Adipose tissue (tissue), 3 donors: ENCODE results near the gene ADAD2. TPM values are rescaled to one million over a fixed set of nuclear protein-coding genes. Genes with fewer than 3 reads are reported as not detected.

ENCODE experiments used
- H3K27ac ChIP-seq: one replicate; pipeline ENCODE4 v1.5.1; 2013; ENCODE audit warnings: low read depth, low read length
- WGBS, 3 donors: extraction: QIAGEN DNeasy Blood & Tissue Kit; methylation state at CpG; one replicate each; pipeline ENCODE4 v1.1.7; 2013; 5-methylcytosine and 5-hydroxymethylcytosine counted together
- polyA plus RNA-seq, 3 donors: library from polyadenylated mRNA; stranded (reverse); fragments of 200-250 nt; gene quantifications; one replicate each; pipeline ENCODE4 v1.2.3, GENCODE V29; 2013
- donor health status: healthy with polysubstance abuse.
- donor health status: Bipolar disorder and iron deficiency.
- donor health status: healthy.

Gene ADAD2
- 10 to 100 TPM in 1 of 3 donors, under 1 TPM in 2; 0.15 to 14.4 (median 0.76) TPM for polyA plus RNA-seq

DNA sequence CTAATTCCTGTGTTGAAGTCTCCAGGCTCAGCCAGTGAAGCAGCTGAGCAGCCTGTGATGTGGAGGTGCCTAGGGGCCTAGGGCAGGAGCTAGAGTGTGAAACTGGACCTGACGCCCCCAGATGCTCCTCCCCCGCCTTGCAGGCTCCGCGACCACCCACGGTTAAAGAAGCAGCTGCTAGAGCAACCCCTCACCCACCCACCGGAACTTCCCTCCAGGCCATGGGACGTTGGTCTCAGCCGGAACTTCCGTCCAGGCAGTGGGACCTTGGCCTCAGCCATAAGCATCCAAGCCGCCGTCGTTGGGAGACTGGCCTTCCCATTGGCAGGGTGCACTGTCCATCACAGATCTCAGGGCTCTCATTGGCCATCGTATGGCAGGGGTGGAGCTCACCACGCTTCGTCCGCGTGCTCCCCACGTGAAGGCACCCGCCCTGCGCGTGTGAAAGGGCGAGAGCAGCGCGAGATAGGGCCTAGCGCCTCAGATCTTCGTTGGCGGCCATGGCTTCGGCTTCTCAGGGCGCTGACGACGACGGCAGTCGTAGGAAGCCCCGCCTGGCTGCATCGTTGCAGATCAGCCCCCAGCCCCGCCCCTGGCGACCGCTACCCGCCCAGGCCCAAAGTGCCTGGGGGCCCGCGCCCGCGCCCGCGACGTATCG, at the start of gene ADAD2:
TSS of gene ADAD2 (plus strand) at position 427 of the 658 bp plus-strand sequence. CDS start at position 501, 74 bp downstream.
- no peak within 1 kb of the TSS for H3K27ac ChIP-seq
- 88 to 91% (median 90%) methylated on average over 45 to 47 of the region's 47 CpGs for WGBS, 3 donors

DNA sequence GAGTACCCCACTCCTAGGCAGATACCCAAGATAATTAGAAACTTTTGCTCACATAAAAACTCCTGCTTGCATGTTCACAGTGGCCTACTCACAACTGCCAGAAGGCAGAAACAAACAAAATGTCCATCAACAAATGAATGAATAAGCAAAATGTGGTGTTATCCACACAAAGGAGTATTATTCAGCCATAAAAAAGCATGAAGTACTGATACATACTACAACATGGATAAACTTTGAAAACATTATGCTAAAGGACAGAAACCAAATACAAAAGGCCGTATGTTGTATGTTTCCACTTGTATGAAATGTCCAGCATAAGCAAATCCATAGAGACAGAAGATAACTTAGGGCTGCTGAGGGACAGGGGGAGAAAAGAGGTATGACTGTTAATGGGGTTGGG, 47.9 kb upstream of the ADAD2 start:
- WGBS, 3 donors: 92 to 100% (median 93%) methylated on average over 1 of the region's 1 CpG
- H3K27ac ChIP-seq: no peak overlapping the region

DNA sequence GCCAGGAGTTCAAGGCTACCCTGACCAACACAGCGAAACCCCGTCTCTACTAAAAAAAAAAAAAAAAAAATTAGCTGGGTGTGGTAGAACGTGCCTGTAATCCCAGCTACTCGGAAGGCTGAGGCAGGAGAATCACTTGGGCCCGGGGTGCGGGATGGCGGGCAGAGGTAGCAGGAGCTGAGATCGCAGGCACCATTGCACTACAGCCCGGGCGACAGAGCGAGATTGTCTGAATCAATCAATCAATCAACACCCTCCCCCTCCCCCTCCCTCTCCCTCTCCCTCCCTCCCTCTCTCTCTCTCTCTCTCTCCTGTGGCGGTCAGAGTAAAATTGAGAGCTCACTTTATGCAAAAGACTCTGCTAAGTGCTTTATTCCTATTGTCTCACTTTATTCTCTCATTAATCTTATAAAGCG, 47.2 kb upstream of the ADAD2 start:
- WGBS, 3 donors: 20 to 47% (median 34%) methylated on average over 12 to 13 of the region's 13 CpGs
- no peak overlapping the region for H3K27ac ChIP-seq

DNA sequence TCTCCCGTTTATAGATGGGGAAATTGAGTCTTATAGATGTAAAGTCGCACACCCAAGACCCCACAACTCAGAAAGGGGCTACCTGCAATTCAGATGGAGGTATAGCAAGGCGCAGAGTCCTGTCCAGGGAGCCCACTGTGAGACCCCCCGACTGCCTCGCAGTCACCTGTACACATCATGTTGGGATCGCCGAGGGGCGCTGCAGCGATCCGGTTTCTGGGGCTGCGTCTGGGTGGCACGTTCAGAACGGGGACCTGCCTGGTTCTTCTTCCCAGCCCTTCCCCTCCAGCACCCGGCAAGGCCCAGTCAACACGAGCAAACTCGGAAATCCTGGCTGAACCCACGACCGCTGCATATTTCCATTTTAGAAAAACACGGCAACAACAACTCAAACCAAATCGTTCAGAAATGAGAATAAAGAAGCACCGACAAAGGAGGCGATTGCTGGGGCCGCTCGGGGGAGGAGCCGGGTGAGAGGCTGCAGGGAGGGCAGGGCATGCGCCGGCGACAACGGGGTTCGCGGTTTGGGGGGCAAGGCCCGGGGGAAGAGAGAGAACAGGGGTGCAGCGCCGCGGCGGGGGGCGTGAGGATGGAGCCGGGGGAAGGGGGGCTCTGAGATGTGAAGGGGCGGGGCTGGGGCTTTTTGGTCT, 46.6 kb upstream of the ADAD2 start:
- WGBS, 3 donors: 1 to 2% (median 1%) methylated on average over 38 to 39 of the region's 39 CpGs

DNA sequence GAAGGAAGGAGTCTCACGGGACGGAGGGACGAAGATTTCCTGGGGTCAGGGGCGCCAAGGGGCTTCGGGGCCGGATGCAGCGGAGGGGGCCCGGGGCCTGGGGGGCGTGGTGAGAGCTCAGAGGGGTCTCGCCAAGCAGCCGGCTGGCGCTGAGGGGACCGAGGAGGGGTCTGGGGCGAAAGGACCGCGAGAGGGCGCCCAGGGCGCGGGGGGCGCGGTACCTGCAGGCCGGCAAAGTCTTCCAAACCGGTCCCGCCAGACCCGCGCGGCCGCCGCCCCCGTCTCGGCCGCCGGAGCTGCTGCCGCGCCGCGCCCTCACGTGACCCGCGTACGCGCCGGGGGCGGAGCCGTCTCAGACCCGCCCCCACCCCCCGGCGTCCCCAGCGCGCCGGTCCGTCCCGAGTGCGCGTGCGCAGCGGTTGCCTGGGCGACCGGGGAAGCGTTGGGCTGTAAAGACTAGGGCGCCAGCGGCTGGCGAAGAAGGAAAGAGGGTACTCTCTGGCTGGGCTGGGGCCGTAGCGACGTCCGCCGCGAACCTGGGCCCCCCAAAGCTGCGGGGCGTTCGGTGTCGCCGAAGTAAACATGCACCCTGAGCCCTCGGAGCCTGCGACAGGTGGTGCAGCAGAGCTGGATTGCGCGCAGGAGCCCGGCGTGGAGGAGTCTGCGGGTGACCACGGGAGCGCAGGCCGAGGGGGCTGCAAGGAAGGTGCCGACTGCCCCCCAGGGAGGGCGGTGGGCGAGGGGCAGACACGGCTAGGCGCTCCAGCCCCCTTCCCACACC, 45.9 kb upstream of the ADAD2 start, which contains the start of the genes DNAAF1 and HSDL1:
TSS of gene DNAAF1 (plus strand) at position 450 of the 781 bp plus-strand sequence. CDS start at position 583, 133 bp downstream.
TSS of gene HSDL1 (minus strand) at position 319 of the 781 bp plus-strand sequence. CDS start 13,856 bp downstream, outside the sequence.
- no peak within 1 kb of the TSS for H3K27ac ChIP-seq
- WGBS, 3 donors: 0% methylated on average over 64 to 89 of the region's 89 CpGs

More for the DNA sequence above, 46.6 kb upstream of the ADAD2 start:
- no peak overlapping the region for H3K27ac ChIP-seq

DNA sequence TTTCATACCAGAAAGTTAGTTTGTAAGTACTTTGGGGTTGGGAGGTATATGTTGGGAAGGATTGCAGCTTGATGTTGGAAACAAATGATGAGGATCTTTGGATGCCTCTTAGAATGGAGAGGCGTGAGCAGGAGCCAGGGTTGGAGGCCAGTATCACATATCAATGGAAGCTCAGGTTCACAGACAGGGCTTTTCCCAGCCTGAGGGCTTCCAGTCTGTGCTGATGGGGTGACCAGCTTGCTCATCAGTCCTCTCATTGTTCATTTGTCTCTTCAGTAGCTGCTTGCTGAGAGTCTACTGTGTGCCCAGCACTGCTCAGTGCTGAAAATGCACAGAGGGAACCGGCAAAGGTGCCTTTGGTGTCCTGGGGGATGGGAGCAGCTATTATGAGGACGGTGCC, 40.0 kb upstream of the ADAD2 start:
- no peak overlapping the region for H3K27ac ChIP-seq
- 83 to 94% (median 88%) methylated on average over 3 of the region's 3 CpGs for WGBS, 3 donors

DNA sequence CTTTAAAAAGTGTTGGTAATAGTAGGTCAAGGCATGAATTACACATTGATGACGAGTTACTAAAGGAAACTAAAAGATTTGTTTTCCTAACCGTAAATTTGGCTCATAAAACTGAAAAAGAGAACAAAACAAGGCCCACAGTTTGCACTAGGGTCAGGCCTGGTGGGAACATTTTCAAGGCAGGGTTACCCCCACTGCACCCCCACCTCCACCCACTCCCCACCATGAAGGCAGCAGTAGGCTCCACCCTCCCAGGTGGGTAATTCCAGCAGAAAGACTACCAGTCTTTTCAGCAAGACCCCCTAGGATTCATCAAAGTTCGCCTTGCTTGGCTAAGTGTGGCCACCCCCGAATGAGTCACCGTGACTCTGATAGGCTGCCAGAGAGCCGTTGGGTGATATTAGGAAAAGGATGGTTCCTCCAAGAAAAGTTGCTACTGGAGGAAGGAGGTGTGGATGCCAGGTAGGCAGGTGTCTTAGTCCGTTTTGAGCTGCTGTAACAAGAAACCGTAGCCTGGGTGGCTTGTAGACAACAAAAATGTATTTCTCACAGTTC, 37.2 kb upstream of the ADAD2 start:
- WGBS, 3 donors: 68 to 70% (median 68%) methylated on average over 8 of the region's 8 CpGs
- H3K27ac ChIP-seq: no peak overlapping the region

DNA sequence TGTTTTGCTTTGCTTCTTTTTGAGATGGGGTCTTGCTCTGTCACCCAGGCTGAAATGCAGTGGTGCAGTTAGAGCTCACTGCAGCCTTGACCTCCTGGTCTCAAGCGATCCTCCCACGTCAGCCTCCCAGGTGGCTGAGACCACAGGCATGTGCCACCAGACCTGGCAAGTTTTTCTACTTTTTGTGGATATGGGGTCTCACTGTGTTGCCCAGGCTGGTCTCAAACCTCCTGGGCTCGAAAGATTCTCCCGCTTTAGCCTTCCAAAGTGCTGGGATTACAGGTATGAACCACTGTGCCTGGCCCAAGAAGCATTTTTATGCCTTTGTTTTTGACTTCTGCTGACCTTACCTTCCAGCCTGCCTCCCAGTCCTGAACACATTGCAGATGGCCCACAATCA, 35.7 kb upstream of the ADAD2 start:
- 94 to 96% (median 96%) methylated on average over 4 of the region's 4 CpGs for WGBS, 3 donors
- no peak overlapping the region for H3K27ac ChIP-seq

DNA sequence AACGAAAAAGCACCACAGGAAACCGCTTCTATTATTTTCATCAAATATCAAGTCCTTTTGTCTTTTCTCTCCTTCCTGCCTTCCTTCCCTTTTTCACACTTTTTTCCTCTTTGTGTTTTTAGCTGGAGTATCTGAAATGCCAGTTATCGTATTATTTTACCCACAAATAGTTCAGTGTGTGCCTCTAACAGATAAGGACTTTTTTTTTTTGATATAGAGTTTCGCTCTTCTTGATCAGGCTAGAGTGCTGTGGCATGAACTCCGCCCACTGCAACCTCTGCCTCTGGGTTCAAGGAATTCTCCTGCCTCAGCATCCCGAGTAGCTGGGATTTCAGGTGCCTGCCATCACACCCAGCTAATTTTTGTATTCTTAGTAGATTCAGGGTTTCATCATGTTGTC, 35.2 kb upstream of the ADAD2 start:
- whole genome bisulfite sequencing, 3 donors: 84 to 90% (median 89%) methylated on average over 6 of the region's 6 CpGs
- H3K27ac ChIP-seq: no peak overlapping the region

DNA sequence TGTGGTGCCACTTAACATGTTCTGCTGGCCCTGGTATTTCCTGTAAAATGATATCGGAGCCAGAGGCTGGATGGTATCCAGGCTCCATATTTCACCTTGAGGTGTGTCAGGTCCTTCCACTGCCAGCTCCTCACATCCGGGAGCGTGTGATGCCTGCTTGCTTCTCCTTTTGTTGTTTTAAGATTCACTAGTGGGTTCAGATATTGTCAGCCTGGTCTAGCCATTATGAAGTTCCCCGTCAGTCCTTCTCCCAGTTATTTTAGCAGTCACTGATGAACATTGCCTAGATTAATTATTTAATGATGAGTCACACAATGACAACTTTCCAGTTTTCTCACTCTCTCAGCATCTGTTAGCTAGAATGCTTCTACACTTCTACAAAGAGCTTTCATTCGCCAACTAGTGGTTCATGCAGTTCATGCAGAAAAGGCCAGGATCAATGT, 34.6 kb upstream of the ADAD2 start:
- 65 to 68% (median 67%) methylated on average over 5 of the region's 5 CpGs for WGBS, 3 donors
- no peak overlapping the region for H3K27ac ChIP-seq

DNA sequence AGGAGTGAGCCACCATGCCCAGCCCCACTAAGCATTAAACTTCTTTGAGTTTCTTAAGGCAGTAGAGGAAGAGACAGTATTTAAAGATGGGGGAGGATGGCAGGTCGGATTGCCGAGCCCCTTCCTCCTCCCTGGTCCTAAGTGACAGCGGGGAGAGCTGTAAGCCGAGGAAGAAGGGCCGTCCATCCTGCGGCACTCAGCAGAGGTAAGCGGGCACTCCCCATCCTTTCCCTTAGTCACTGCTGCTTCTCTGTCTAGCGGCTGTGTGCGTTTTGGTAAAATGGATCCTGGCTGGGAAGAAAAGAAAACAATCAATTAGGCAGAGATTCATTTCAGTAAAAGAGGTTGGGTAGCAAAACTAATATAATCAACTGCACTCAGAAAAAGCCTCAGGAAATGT, 31.9 kb upstream of the ADAD2 start:
- H3K27ac ChIP-seq: no peak overlapping the region
- WGBS, 3 donors: 25 to 35% (median 29%) methylated on average over 9 of the region's 9 CpGs

DNA sequence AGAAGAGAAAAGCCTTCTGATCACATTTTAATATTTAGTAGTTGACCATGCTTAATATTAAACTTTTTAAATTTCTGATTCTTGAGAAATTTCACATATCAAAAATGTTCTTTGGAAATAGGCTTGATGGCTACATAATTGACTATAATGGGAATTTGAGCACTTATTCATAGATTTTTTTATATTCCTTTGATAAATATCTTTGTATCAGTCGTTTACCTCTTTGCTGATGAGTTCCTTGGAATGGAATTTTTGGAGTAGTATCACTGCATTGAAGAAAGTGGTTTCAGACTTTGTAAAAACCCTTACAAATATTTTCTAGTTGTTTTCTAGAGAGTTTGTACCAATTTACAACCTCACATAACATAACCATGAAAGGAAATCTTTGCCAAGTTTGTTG, 31.2 kb upstream of the ADAD2 start:
- 50 to 55% (median 51%) methylated on average over 1 of the region's 1 CpG for WGBS, 3 donors
- no peak overlapping the region for H3K27ac ChIP-seq

DNA sequence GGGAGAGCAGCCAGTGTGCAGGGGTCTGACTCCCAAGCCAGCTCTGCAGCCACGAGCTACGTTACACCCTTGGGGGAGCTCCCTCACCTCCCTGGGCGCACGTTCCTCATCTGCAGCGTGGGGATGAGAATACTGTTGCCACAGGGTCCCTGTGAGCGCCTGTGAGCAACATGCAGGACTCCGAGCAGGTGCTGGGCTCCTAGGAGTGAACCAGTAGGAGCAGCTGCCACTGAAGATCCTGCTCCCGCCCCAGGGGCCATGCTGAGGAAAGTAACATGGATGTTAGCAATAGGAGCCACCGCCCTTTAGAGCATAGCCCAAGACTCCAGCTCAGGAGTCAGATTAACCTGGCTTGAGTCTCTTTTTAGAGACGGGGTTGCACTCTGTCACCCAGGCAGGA, 29.9 kb upstream of the ADAD2 start:
- WGBS, 3 donors: 69 to 79% (median 79%) methylated on average over 10 of the region's 10 CpGs
- no peak overlapping the region for H3K27ac ChIP-seq

DNA sequence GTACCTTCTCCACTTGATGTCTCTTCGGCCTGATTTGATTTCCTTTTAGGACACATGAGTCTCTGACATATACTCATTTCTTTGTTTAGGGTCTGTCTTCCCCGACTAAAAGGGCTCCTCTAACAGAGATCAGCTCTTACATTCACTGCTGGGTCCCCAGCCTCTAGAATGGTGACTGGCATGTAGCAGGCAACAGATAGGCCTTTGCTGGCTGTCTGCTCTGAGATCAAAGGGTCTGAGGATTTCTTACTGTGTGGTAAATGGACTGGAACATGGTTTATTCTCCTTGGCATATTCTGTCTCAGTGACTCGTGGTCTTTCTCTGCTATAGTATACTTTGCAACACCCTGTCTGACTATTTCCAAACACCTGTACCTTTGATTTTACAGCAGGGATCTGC, 29.2 kb upstream of the ADAD2 start:
- WGBS, 3 donors: 65 to 66% (median 65%) methylated on average over 3 of the region's 3 CpGs
- no peak overlapping the region for H3K27ac ChIP-seq

DNA sequence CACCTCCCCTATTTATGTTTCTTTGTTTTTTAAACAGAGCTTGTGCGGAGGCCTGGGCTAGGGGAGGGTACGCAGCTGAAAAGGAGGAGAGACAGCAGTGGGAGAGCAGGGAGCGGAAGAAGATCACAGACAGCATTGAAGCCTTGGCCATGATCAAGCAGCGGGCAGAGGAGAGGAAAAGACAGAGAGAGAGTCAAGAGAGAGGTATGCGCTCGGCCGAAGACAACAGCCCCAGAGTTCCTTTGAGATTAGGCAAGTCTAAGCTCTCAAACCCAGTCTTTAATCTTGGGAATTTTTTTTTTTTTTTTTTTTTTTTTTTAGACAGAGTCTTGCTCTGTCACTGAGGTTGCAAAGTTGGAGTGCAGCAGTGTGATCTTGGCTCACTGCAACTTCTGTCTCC, 25.2 kb upstream of the ADAD2 start:
- no peak overlapping the region for H3K27ac ChIP-seq
- whole genome bisulfite sequencing, 3 donors: 87 to 96% (median 90%) methylated on average over 7 of the region's 7 CpGs

DNA sequence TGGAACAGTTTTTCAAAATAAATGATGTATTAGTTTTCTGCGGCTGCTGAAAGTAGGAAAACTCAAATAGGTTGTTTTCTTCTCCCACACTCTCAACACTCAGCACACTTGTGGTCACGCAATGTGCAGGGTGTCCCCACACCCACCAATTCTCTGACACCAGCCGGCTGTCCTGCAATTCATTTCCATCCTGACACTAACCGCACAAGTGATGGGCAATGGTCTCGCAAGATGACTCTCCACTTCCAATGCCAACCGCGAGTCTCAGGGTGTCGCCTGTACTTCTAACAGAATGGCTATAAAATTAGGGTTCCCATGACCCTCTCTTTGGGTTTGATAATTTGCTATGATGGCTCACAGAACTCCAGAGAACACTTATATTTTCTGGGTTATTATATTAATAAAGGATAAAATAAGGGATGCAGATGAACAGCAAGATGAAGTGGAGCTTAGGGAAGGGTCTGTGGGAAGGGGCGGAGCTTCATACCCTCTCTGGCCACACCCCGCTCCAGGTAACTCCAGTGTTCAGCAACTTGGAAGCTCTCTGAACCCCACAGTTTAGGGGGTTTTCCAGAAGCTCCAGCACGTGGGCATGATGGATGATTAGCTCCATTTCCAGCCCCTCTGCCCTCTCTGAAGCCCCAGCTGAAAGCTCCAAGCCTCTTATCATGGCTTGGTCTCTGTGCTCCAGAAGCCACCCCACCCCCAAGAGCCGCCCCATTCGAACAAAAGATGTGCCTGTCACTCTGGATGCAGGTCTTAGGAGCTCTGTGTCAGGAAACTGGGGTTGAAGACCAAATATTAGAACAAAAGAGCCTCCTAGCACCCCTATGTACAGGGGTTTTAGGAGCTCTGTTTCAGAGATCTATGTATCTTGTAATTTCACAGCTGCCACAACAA, 23.9 kb upstream of the ADAD2 start:
- WGBS, 3 donors: 72 to 81% (median 77%) methylated on average over 13 of the region's 13 CpGs

DNA sequence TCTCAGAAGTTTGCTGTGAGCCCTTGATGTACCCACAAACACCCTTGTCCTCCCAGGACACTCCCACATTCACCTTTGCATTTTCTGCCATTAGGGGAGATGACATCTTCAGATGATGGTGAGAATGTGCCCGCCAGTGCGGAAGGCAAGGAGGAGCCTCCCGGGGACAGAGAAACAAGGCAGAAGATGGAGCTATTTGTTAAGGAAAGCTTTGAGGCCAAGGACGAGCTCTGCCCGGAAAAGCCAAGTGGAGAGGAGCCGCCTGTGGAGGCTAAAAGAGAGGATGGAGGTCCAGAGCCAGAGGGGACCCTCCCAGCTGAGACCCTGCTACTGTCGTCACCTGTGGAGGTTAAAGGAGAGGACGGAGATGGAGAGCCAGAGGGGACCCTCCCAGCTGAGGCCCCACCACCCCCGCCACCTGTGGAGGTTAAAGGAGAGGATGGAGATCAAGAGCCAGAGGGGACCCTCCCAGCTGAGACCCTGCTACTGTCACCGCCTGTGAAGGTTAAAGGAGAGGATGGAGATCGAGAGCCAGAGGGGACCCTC, 21.1 kb upstream of the ADAD2 start:
- WGBS, 3 donors: 77 to 83% (median 77%) methylated on average over 11 of the region's 11 CpGs
- no peak overlapping the region for H3K27ac ChIP-seq

More for the DNA sequence above, 23.9 kb upstream of the ADAD2 start:
- no peak overlapping the region for H3K27ac ChIP-seq
